ENCODE data around the gene FRMD7. TPM values are rescaled to one million over a fixed set of nuclear protein-coding genes. Genes with fewer than 3 reads are reported as not detected.
A peak's percentile ranks its signal among the peaks of the same experiment; 100 is the strongest.
"Not testable (repeated sequence)": the region's sequence is repeated elsewhere in the genome, so short reads cannot be mapped to it uniquely, and the experiment has no call there.

Gene FRMD7
- polyA plus RNA-seq, 4 donors: not detected

- Histone ChIP-seq H3K4me3 (ENCODE audit: low read depth in 1 of 3, low read length in 3 of 3) (no peak overlapping the region), H3K36me3 (ENCODE audit: control insufficient read depth in 3 of 3, insufficient read depth in 2 of 3, low read depth in 1 of 3, low read length in 3 of 3) (no peaks in the 10 kb centered on the region), H3K9me3 (ENCODE audit: control insufficient read depth in 2 of 2, insufficient read depth in 1 of 2, low read depth in 1 of 2, low read length in 1 of 2) (no peaks in the 10 kb centered on the region), H3K4me1 (ENCODE audit: control insufficient read depth in 3 of 3, insufficient read depth in 2 of 3, low read depth in 1 of 3, low read length in 2 of 3) (peaks cover 0 to 4% (median 0%) of the 10 kb centered on the region in 3 donors), H3K27ac (ENCODE audit: low read depth in 1 of 3, low read length in 2 of 3) (no peak overlapping the region), H3K27me3 (ENCODE audit: control insufficient read depth in 3 of 3, insufficient read depth in 3 of 3, low read length in 3 of 3) (no peaks in the 10 kb centered on the region)
- no peak for FAIRE-seq
- DNase-seq: peak in 1 of 2 donors; percentile 14
Observed at GRCh38 chrX:132114607-132115006, 13.2 kb downstream of the FRMD7 start.

- no peak for FAIRE-seq
- DNase-seq: no peak
- no peak overlapping the region for H3K27ac ChIP-seq (ENCODE audit: low read depth in 1 of 3, low read length in 2 of 3)
- H3K9me3 ChIP-seq (ENCODE audit: control insufficient read depth in 2 of 2, insufficient read depth in 1 of 2, low read depth in 1 of 2, low read length in 1 of 2): no peaks in the 10 kb centered on the region
- no peaks in the 10 kb centered on the region for H3K27me3 ChIP-seq (ENCODE audit: control insufficient read depth in 3 of 3, insufficient read depth in 3 of 3, low read length in 3 of 3)
- H3K4me3 ChIP-seq (ENCODE audit: low read depth in 1 of 3, low read length in 3 of 3): no peak overlapping the region
- H3K4me1 ChIP-seq (ENCODE audit: control insufficient read depth in 3 of 3, insufficient read depth in 2 of 3, low read depth in 1 of 3, low read length in 2 of 3): no peaks in the 10 kb centered on the region
- H3K36me3 ChIP-seq (ENCODE audit: control insufficient read depth in 3 of 3, insufficient read depth in 2 of 3, low read depth in 1 of 3, low read length in 3 of 3): no peaks in the 10 kb centered on the region
Observed at GRCh38 chrX:132107291-132107690, 20.5 kb downstream of the FRMD7 start.

DNA sequence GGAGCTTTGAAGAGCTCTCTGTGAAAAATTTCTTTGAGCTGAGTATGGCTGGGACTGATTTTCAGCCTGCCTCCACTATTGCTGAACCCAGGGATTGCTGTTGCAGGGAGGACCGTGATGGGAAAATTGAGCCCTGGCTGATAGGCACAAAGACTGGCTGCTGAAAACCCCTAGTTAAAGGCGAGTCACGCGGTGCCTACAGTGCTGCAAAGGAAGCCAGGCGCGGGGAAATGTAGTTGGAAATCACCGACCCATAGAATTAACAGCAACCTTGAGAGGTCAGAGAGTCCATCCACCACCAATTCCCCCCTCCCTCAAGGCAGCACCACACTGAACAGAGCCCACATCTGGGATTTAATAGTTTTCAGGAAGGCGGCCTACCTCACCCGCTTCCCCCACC lies 26.0 kb downstream of the FRMD7 start:
- no peaks in the 10 kb centered on the region for H3K4me1 ChIP-seq (ENCODE audit: control insufficient read depth in 3 of 3, insufficient read depth in 2 of 3, low read depth in 1 of 3, low read length in 2 of 3)
- no peaks in the 10 kb centered on the region for H3K36me3 ChIP-seq (ENCODE audit: control insufficient read depth in 3 of 3, insufficient read depth in 2 of 3, low read depth in 1 of 3, low read length in 3 of 3)
- H3K27ac ChIP-seq (ENCODE audit: low read depth in 1 of 3, low read length in 2 of 3): no peak overlapping the region
- H3K9me3 ChIP-seq (ENCODE audit: control insufficient read depth in 2 of 2, insufficient read depth in 1 of 2, low read depth in 1 of 2, low read length in 1 of 2): no peaks in the 10 kb centered on the region
- H3K27me3 ChIP-seq (ENCODE audit: control insufficient read depth in 3 of 3, insufficient read depth in 3 of 3, low read length in 3 of 3): no peaks in the 10 kb centered on the region
- H3K4me3 ChIP-seq (ENCODE audit: low read depth in 1 of 3, low read length in 3 of 3): no peak overlapping the region
- FAIRE-seq (no peak), DNase-seq (no peak)
- WGBS, 3 donors: 71 to 95% (median 86%) methylated on average over 8 to 9 of the region's 9 CpGs

DNA sequence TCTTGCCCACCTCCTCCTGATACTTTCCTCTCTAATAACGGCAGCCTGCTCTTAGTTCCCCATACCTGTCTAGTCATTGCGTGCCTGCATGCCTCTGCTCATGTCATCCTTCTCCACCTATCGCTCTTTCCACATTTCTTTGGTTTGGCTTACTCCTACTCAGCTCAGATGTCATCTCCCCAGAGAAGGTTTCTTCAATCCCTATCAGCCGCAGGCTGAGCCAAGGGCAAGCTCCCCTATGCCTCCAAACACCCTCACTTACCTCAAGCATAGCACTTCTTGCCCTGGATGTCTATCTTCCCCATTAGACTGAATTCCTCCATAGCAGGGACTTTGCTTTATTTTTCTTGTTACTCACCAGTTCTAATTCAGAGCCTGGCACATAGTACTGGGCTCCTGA lies 26.6 kb downstream of the FRMD7 start:
- FAIRE-seq (no peak), DNase-seq (no peak)
- H3K4me3 ChIP-seq (ENCODE audit: low read depth in 1 of 3, low read length in 3 of 3): no peak overlapping the region
- H3K27me3 ChIP-seq (ENCODE audit: control insufficient read depth in 3 of 3, insufficient read depth in 3 of 3, low read length in 3 of 3): no peaks in the 10 kb centered on the region
- H3K4me1 ChIP-seq (ENCODE audit: control insufficient read depth in 3 of 3, insufficient read depth in 2 of 3, low read depth in 1 of 3, low read length in 2 of 3): no peaks in the 10 kb centered on the region
- H3K9me3 ChIP-seq (ENCODE audit: control insufficient read depth in 2 of 2, insufficient read depth in 1 of 2, low read depth in 1 of 2, low read length in 1 of 2): no peaks in the 10 kb centered on the region
- no peak overlapping the region for H3K27ac ChIP-seq (ENCODE audit: low read depth in 1 of 3, low read length in 2 of 3)
- no peaks in the 10 kb centered on the region for H3K36me3 ChIP-seq (ENCODE audit: control insufficient read depth in 3 of 3, insufficient read depth in 2 of 3, low read depth in 1 of 3, low read length in 3 of 3)
- 70 to 87% (median 83%) methylated on average over 4 of the region's 4 CpGs for WGBS, 3 donors

DNA sequence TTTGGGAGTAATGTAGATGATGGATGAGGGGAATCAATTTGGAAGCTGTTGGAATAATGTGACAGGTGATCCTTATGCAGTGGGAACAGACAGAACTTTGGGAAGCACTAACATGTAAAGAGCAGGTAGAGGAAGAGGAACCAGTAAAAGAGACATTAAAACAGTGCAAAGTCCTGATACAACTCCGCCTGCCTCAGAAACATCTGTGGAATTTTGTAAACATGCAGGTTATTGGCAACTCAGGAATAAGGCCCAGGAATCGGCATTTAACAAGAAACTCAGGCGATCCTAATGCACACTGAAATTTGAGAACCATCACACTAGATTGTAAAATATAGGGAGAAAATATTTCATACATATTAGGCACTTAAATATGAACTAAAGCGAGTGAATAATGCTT lies 29.1 kb downstream of the FRMD7 start:
- H3K4me3 ChIP-seq (ENCODE audit: low read depth in 1 of 3, low read length in 3 of 3); H3K9me3 ChIP-seq (ENCODE audit: control insufficient read depth in 2 of 2, insufficient read depth in 1 of 2, low read depth in 1 of 2, low read length in 1 of 2); H3K36me3 ChIP-seq (ENCODE audit: control insufficient read depth in 3 of 3, insufficient read depth in 2 of 3, low read depth in 1 of 3, low read length in 3 of 3); H3K4me1 ChIP-seq (ENCODE audit: control insufficient read depth in 3 of 3, insufficient read depth in 2 of 3, low read depth in 1 of 3, low read length in 2 of 3); DNase-seq; H3K27ac ChIP-seq (ENCODE audit: low read depth in 1 of 3, low read length in 2 of 3); FAIRE-seq; H3K27me3 ChIP-seq (ENCODE audit: control insufficient read depth in 3 of 3, insufficient read depth in 3 of 3, low read length in 3 of 3): not testable (repeated sequence)
- 35 to 59% (median 45%) methylated on average over 4 of the region's 4 CpGs for WGBS, 3 donors

DNA sequence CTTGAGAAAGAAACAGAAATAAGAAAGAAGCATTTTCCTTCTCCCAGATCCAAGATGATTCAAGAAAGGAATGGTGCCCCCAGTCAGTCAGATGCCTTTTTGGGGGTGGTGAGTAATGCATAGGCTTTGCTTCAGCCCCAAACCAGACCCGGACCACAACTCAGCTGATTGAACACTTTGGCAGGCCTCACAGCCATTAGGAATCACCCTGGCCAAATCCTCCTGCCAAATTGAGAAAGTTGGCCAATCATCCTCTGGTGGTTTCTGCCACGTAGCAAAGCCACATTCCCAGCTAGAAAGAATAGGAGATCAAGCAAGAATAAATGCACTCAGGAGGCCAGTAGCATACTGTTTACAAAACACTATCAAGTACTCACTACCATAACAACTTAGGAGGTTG lies 33.7 kb downstream of the FRMD7 start:
- H3K27me3 ChIP-seq (ENCODE audit: control insufficient read depth in 3 of 3, insufficient read depth in 3 of 3, low read length in 3 of 3): peaks cover 0 to 5% (median 0%) of the 10 kb centered on the region in 3 donors
- no peaks in the 10 kb centered on the region for H3K36me3 ChIP-seq (ENCODE audit: control insufficient read depth in 3 of 3, insufficient read depth in 2 of 3, low read depth in 1 of 3, low read length in 3 of 3)
- FAIRE-seq (no peak), DNase-seq (no peak)
- 64 to 69% (median 64%) methylated on average over 2 of the region's 2 CpGs for WGBS, 3 donors
- no peak overlapping the region for H3K4me3 ChIP-seq (ENCODE audit: low read depth in 1 of 3, low read length in 3 of 3)
- no peaks in the 10 kb centered on the region for H3K9me3 ChIP-seq (ENCODE audit: control insufficient read depth in 2 of 2, insufficient read depth in 1 of 2, low read depth in 1 of 2, low read length in 1 of 2)
- H3K4me1 ChIP-seq (ENCODE audit: control insufficient read depth in 3 of 3, insufficient read depth in 2 of 3, low read depth in 1 of 3, low read length in 2 of 3): no peaks in the 10 kb centered on the region
- H3K27ac ChIP-seq (ENCODE audit: low read depth in 1 of 3, low read length in 2 of 3): no peak overlapping the region

- Histone ChIP-seq H3K27ac (ENCODE audit: low read depth in 1 of 3, low read length in 2 of 3) (no peak overlapping the region), H3K9me3 (ENCODE audit: control insufficient read depth in 2 of 2, insufficient read depth in 1 of 2, low read depth in 1 of 2, low read length in 1 of 2) (no peaks in the 10 kb centered on the region), H3K36me3 (ENCODE audit: control insufficient read depth in 3 of 3, insufficient read depth in 2 of 3, low read depth in 1 of 3, low read length in 3 of 3) (no peaks in the 10 kb centered on the region), H3K27me3 (ENCODE audit: control insufficient read depth in 3 of 3, insufficient read depth in 3 of 3, low read length in 3 of 3) (peaks cover 0 to 5% (median 0%) of the 10 kb centered on the region in 3 donors), H3K4me1 (ENCODE audit: control insufficient read depth in 3 of 3, insufficient read depth in 2 of 3, low read depth in 1 of 3, low read length in 2 of 3) (no peaks in the 10 kb centered on the region), H3K4me3 (ENCODE audit: low read depth in 1 of 3, low read length in 3 of 3) (no peak overlapping the region)
- FAIRE-seq: no peak
- WGBS, 3 donors: 51 to 68% (median 61%) methylated on average over 4 of the region's 4 CpGs
- no peak for DNase-seq
Observed at GRCh38 chrX:132093239-132093860, 34.5 kb downstream of the FRMD7 start.

DNA sequence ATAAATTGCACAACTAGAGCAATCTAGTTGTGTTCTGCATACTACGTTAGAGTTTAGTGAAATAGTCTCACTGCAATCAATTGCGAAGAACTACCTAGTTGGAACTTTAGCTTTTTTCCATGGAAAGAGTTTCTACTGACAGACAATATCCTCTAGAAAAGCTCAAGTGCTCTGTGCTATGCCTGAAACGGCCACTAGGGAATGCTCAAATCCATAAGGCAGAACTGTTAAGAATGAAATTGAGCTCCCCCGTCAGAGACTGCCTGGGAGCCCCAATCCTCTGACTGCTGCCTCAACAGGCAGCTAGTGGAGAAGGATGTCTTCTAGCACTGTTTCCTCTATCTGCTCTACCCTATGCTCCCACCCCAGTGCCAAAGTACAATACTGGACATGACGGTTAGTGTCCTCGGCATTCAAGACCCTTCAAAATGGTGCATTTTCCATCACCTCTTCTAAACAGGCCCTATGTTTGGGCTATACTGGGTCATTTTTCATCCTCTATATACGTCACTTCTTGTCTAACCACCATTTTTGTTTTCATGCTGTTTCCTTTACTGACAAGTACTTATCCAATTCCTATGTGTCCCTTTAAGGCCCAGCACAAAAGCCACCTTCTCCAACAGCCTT lies 35.3 kb downstream of the FRMD7 start:
- FAIRE-seq: no peak
- WGBS, 3 donors: 37 to 47% (median 44%) methylated on average over 7 of the region's 7 CpGs

More for the DNA sequence above, 35.3 kb downstream of the FRMD7 start:
- H3K9me3 ChIP-seq (ENCODE audit: control insufficient read depth in 2 of 2, insufficient read depth in 1 of 2, low read depth in 1 of 2, low read length in 1 of 2): no peaks in the 10 kb centered on the region
- no peaks in the 10 kb centered on the region for H3K4me1 ChIP-seq (ENCODE audit: control insufficient read depth in 3 of 3, insufficient read depth in 2 of 3, low read depth in 1 of 3, low read length in 2 of 3)
- H3K27ac ChIP-seq (ENCODE audit: low read depth in 1 of 3, low read length in 2 of 3): no peak overlapping the region
- H3K36me3 ChIP-seq (ENCODE audit: control insufficient read depth in 3 of 3, insufficient read depth in 2 of 3, low read depth in 1 of 3, low read length in 3 of 3): no peaks in the 10 kb centered on the region
- peaks cover 0 to 5% (median 0%) of the 10 kb centered on the region in 3 donors for H3K27me3 ChIP-seq (ENCODE audit: control insufficient read depth in 3 of 3, insufficient read depth in 3 of 3, low read length in 3 of 3)
- peak; percentile 57 to 62 for DNase-seq
- H3K4me3 ChIP-seq (ENCODE audit: low read depth in 1 of 3, low read length in 3 of 3): no peak overlapping the region
